GM20000 (cell line): Measurements from ENCODE around the gene HSD17B10.

ENCODE experiments used
- DNase-seq: peaks from one replicate; pipeline ENCODE4 v3.0.0; 2012; ENCODE audit warnings: low spot score
- CTCF ChIP-seq: IDR thresholded peaks from 2 replicates; pipeline ENCODE4 v1.5.1; 2012; ENCODE audit warnings: mild to moderate bottlenecking, control low read depth; ENCODE audit errors: extremely low read depth, missing control alignments

HSD17B10 gene

GRCh38 chrX:53433651-53434639 lies at the start of gene HSD17B10:
Gene HSD17B10 (minus strand): TSS chrX:53434370. CDS start chrX:53434345, 25 bp downstream.
- peak; percentile 83 for DNase-seq
- no peak for TF ChIP-seq CTCF

GRCh38 chrX:53483416-53483815 lies 49.2 kb upstream of the HSD17B10 start:
- TF ChIP-seq CTCF = no peak
- DNase-seq = no peak

DNA sequence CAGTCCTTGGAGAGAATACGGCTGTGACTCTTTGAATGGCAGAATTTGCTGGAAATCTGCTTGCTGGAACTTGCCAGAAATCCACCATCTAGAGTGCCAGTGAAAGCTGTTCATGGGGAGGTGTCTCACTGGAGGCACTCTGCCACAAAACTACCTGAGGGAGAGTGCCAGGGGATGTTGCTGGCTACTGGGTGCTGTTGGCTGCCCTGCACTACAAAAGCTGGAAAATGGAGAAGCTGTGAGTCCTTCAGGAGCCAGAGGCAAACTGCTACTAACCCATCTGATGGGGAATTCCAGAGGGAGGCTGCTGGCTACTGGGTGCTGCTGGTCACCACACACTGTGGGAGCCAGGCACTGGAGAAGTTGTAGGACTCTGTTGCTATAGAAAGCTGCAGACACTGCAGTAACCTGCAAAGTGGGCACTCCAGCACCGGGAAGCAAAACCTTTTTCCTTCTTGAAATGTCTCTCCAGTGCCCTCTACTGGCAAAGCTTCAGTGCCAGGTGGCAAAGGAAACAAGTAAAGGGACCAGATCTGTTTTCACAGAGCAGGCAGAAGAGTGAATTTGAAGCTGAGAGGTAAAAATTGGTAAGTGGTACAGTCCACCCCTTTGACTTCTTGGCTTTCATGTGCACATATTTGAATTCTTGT lies 47.8 kb upstream of the HSD17B10 start:
- TF ChIP-seq CTCF = peak; percentile 46
- DNase-seq = peak; percentile 21

DNA sequence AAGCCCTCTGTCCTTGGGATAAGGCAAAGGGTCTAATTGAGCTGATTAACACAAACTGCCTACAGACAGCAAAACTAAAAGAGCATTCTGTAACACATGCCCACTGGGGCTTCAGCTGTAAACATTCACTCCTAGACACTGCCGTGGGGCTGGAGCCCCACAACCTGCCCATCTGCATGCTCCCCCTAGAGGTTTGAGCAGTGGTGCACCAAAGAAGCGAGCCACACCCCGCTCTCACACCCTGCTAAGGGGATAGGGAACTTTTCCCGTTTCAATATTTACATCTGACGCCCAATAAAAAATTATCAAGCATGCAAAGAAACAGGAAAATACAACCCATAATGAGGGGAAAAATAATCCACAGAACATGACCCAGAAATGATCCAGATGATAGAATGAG lies 46.9 kb upstream of the HSD17B10 start:
- no peak for DNase-seq
- no peak for TF ChIP-seq CTCF

GRCh38 chrX:53479301-53479700 lies 45.1 kb upstream of the HSD17B10 start:
- TF ChIP-seq CTCF = no peak
- DNase-seq = no peak

GRCh38 chrX:53476371-53476770 lies 42.2 kb upstream of the HSD17B10 start:
- no peak for DNase-seq

More at GRCh38 chrX:53476371-53476770, 42.2 kb upstream of the HSD17B10 start:
- TF ChIP-seq CTCF = no peak
